GM18951 (cell line): ENCODE results near the gene PEX26.
"Not testable (repeated sequence)": the region's sequence is repeated elsewhere in the genome, so short reads cannot be mapped to it uniquely, and the experiment has no call there.

Experiments
- POLR2A ChIP-seq: IDR thresholded peaks from 4 replicates; pipeline ENCODE4 v1.6.1; 2011; ENCODE audit warnings: mild to moderate bottlenecking; ENCODE audit not compliant: insufficient read length, insufficient read depth; ENCODE audit errors: extremely low read depth
- in situ Hi-C: fragments of 300-500 bp; cut with MboI; formaldehyde crosslinking; loops from one replicate; pipeline ENCODE4 v1.12.0; 2022; ENCODE audit warnings: low sequenced_read_pairs, mixed read lengths, inconsistent platforms; ENCODE audit not compliant: unreplicated experiment

PEX26 gene

DNA sequence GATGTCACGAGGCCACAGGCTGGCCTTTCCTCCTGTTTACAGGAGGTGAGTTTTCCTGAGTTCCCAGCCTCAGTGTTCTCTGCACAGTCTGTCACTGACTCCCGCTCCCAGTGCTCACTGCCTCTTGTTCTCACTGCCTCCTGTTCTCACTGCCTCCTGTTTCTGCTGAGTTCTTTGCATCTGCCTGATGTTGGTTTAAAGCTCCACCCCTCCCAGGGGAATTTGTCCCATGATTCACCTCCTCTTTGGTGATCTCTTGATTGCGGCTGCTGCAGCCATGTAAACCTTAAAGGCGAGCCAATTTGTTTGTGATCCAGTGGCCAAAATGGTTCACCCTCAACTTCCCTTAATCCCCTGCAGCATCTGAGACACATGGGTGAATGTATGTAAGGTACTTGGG is 26.8 kb downstream of the PEX26 start:
- TF ChIP-seq POLR2A: no peak
- in situ Hi-C loops: no loop called here

DNA sequence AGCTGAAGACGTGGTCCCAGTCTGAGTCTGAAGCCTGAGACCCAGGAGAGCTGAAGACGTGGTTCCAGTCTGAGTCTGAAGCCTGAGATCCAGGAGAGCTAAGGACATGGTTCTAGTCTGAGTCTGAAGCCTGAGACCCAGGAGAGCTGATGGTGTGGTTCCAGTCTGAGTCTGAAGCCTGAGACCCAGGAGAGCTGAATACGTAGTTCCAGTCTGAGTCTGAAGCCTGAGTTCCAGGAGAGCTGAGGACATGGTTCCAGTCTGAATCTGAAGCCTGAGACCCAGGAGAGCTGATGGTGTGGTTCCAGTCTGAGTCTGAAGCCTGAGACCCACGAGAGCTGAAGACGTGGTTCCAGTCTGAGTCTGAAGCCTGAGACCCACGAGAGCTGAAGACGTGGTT is 28.2 kb downstream of the PEX26 start:
- in situ Hi-C loops: not testable (repeated sequence)

DNA sequence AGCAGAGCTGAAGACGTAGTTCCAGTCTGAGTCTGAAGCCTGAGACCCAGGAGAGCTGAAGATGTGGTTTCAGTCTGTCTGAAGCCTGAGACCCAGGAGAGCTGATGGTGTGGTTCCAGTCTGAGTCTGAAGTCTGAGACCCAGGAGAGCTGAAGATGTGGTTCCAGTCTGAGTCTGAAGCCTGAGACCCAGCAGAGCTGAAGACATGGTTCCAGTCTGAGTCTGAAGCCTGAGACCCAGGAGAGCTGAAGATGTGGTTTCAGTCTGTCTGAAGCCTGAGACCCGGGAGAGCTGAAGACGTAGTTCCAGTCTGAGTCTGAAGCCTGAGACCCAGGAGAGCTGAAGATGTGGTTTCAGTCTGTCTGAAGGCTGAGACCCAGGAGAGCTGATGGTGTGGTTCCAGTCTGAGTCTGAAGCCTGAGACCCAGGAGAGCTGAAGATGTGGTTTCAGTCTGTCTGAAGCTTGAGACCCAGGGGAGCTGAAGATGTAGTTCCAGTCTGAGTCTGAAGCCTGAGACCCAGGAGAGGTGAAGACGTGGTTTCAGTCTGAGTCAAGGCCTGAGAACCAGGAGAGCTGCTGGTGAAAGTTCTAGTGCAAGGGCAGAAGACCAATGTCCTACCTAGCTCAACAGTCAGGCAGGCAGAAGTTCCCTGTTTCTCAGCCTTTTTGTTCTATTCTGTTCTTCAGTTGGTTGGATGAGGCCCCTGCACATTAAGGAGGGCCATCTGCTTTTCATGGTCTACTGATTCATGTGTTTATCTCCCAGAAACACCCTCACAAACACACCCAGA is 29.0 kb downstream of the PEX26 start:
- in situ Hi-C loops: not testable (repeated sequence)

DNA sequence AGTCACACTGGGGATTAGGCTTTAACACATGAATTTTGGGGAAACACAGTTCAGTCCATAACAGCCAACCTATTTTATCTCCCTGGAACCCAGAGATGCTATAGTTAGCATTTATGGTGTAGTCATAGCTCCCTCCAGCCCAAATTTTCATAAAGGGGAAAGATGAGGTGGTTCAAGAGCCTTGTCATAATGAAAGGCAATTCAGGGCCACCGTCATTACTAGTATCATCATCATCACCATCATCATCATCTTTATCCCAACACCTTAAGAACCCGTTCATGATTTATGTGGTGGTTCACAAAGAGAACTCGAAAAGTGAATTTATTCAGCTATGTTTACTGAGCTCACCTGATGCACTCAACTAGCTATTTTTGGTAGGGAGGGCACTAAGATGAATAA is 30.4 kb downstream of the PEX26 start:
- in situ Hi-C loops: no loop called here
- no peak for TF ChIP-seq POLR2A

DNA sequence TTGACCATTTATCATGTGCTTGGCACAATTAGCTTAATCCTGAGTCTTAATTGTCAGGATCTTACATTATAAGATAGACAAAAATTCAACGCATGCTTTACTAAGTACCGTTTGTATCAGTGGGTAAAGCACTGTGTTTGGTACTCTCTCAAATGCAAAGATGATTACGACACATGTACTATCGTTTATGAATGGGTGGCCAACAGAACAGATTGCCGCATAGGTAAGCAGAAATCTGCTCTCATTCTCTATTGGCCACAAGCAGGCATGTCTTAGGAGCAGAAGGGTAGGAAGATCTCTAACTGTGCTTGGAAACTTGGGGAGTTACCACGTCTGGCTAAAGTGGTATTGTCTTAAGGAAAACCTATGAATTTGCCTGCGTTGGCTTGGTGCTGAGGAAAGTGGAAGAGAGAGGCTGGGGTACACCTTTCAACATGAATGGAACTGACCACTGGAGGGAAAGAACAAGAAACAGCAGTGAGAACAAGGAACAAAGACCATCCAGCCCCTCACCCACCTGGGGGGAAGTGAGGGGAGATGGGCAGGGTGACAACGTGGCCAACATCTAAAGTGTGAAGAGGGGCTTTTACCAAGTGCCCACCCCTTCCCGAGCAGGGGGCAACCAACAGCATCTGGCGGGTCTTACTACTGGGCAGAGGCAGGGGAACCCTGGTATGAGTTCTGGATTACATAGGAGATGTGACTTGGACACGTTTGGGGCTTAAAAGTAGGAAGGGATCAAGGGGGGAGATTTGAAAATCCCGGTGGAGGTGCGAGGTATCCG is 31.8 kb downstream of the PEX26 start:
- TF ChIP-seq POLR2A: no peak
- in situ Hi-C loops: no loop called here

DNA sequence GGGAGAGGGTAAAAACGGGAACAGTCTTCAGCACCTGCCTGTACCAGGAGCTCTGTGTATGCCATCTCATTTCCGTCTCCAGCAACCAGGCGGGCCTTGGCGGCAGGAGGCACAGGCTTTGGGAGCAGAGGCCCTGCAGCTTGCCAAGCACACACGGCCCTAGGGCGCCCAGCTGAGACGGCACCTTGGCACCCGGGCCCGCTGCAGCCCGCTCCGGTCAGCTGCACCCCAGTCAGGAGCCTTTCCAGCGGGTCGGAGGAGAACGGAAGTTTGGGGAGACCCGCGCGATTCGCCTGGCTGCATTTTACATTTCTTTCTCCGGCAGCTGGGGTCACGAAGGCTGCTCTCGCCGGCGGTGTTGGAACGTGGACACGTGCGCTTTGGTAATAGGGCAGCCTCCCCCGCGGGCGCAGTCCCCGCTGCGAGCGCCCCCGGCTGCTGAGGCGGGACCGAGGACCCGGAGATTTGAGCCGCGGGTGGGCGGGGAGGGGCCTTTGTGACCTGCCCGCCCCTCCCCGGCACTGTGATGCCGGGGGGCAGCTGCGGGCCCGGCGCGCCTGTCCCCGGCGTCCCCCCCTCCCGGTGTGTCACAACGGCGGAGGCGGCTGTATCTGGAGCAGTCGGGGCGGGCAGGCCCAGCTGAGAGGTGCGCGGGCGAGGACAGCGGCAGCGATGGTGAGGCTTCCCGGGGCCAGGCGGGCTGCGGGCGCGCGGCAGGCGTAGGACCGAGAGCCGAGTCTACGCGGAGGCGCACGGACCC is 32.6 kb downstream of the PEX26 start, which contains the start of gene TUBA8:
Gene TUBA8 (plus strand): TSS at position 616 of the 760 bp plus-strand sequence. CDS start 57 bp downstream, at position 673.
- in situ Hi-C loops: no loop called here
- no peak for TF ChIP-seq POLR2A

DNA sequence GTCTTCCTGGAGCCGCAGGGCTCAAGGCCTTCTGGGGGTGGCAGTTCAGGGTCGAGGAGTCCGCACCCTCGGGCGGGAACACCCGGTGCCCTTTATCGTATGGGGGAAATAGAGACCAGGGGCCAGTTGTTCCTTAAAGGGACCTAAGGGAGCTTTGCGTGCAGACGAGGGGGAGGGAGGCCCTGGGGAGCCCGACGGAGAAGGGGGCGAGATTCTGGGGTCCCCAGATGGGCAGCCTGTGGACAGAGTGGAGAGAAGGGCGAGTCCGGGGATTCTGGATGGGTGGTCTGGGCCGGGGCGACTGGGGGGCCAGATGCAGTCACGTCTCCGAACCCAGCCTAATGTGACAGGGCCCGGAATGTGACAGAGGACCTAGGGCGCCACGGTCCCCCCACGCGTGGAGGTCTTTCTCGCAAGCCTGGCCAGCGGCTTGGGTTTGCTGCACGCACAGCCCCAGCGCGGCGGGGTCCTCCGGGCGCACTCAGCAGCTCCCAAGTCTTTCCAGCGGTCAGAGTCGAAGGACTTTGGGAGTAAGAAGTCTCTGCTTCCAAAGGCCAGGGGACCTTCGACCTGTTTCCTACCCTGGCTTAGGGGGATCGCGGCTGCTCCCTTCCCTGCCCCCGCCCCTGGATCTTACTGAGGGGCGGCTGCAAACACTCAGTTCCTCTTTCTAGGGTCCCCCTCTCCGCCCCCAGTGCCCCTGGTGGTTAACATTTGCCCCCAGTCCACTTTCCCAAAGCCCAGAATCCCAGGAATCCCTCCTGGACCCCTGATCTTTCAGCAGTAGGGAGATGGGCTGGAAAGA is 33.4 kb downstream of the PEX26 start:
- in situ Hi-C loops: no loop called here
- no peak for TF ChIP-seq POLR2A

DNA sequence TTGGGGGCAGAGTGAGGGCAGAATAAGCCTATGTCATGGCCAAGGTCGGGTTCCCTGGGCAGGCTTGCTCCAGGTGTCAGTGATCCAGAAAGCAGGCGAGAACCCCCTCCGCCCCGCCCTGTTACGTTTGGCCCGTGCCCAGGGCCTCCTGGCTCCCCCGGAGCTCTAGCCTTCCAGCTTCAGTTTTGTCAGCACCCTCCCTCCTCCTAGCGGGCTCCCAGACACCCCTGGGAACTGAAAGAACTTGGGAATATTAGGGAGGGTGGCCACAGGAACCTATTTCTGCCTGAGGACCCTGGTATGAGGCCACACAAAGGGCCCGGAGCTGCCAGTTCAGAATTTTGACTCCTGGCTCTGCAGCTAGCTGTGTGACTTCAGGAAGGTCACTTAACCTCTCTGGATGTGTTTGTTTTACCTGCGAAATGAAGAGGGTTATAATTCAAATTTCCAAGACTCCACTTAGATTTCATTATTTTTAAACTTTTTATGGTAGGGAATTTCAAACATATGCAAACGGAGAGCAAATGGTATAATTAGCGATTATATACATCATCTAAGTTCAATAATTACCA is 34.1 kb downstream of the PEX26 start:
- TF ChIP-seq POLR2A: no peak
- in situ Hi-C loops: no loop called here

DNA sequence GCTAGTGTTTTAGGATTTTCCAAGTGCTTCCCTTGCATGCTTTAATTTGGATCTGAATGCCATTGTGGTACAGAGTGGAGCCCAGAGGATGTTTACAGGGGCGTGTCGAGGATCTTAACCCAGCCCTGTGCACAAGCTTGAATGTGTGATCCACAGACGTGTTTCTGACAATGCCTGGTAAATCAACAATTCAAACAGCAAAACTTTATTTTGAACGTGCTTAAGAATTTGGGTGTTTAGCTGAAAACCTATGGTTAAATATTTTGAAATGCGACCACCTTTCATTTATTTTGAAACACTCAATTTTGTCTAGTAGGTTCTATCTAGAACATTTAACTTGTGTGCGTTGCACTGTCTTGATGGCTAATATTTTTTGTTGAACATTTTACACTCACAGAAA is 34.6 kb downstream of the PEX26 start:
- no peak for TF ChIP-seq POLR2A
- in situ Hi-C loops: no loop called here

DNA sequence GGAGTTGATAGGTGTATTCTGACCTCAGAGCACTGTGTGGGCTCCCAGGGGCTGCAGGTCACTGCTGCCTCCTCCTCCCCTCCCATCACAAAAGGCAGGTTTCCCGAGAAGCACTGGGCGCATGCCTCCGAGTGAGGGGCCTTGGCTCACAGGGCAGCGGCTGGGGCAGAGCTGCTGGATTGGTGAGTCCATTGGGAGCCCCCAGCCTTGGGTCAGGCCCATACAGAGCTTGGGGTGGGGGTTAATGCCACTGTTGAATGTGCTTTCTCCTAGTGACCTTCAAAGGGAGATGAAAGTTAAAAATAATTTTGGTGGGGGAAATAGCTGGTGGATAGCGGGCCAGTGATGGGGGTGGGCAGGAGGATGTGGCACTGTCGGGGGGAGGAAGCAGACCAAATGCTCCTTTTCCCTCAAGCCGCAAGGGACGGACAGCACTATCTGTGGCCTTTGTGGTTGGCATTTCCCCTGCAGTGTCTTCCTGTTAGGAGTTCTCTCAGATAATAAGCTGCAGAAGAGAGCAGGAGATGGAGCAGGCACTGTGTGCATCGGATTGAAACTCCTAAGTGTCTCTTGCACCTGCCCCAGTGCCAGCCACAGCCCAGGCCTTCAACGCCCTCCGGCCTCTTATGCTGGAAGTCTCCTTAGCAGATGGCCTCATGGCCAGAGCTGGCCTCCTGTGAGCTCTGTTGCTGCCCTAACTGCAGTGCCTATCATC is 36.0 kb downstream of the PEX26 start:
- no peak for TF ChIP-seq POLR2A
- in situ Hi-C loops: no loop called here

DNA sequence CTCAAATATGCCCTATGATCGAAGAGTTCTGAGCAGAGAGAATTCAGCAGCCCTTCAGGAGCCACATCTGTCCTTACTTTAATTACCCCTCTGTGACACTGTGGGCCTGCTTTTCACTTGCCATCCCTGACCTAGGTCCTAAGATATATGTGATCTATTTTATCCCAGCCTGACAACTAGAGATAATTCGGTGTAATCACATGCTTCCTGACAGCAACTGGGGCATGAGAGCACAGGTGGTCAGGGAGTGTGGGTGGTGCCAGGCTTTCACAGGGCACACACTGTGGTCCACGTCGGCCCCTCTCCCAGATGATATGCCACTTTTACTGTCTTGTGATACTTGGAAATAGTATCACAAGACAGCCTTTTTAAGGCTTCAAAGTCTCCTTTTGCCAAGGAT is 36.7 kb downstream of the PEX26 start:
- no peak for TF ChIP-seq POLR2A
- in situ Hi-C loops: no loop called here
